ENCODE measurements around the gene STK11IP. TPM values are rescaled to one million over a fixed set of nuclear protein-coding genes. Genes with fewer than 3 reads are reported as not detected.

STK11IP gene
- total RNA-seq, 2 experiments from 2014 or later: 23.9 to 27.2 TPM

GRCh38 chr2:219634951-219635751 lies 37.5 kb downstream of the STK11IP start:
- Histone ChIP-seq H3K4me1 (ENCODE audit: insufficient read depth, low read length) (no peaks in the 10 kb centered on the region), H3K36me3 (ENCODE audit: insufficient read depth, low read length) (no peaks in the 10 kb centered on the region), H3K9me3 (ENCODE audit: control insufficient read depth in 1 of 2, insufficient read depth in 1 of 2, low read length in 2 of 2) (peaks cover 0 to 10% of the 10 kb centered on the region in 2 experiments), H3K27me3 (ENCODE audit: control insufficient read depth in 1 of 2, insufficient read depth in 2 of 2, low read length in 2 of 2) (peaks cover 0 to 5% of the 10 kb centered on the region in 2 experiments), H3K27ac (ENCODE audit: low read depth in 1 of 2, low read length in 2 of 2) (no peak overlapping the region), H3K4me3 (ENCODE audit: low read length) (no peak overlapping the region)
- H3K9me3 Mint-ChIP-seq: no peaks in the 10 kb centered on the region
- ChIA-PET CTCF (no interaction called here), POLR2A (no interaction called here)
- H3K4me3 Mint-ChIP-seq: no peak overlapping the region
- DNase-seq: no peak
- peaks cover 26% of the 10 kb centered on the region for H3K27me3 Mint-ChIP-seq
- H3K36me3 Mint-ChIP-seq (ENCODE audit: low read depth): no peaks in the 10 kb centered on the region
- ATAC-seq (ENCODE audit: poor library complexity): no peak
- H3K4me1 Mint-ChIP-seq (ENCODE audit: low read depth): no peaks in the 10 kb centered on the region
- TF ChIP-seq CTCF (IDR thresholded peaks at IDR 0.05): no peak
- H3K27ac Mint-ChIP-seq: no peak overlapping the region
- intact Hi-C loops (cut with DNase I, micrococcal nuclease): no loop called here

GRCh38 chr2:219636144-219636915 lies 38.7 kb downstream of the STK11IP start:
- POLR2A ChIA-PET: no interaction called here
- intact Hi-C loops (cut with DNase I, micrococcal nuclease): no loop called here
- DNase-seq (no peak), ATAC-seq (ENCODE audit: poor library complexity) (no peak)
- H3K9me3 Mint-ChIP-seq: no peaks in the 10 kb centered on the region
- H3K27me3 Mint-ChIP-seq: peaks cover 20% of the 10 kb centered on the region
- no peak for TF ChIP-seq CTCF (IDR thresholded peaks at IDR 0.05)
- H3K9me3 ChIP-seq (ENCODE audit: control insufficient read depth in 1 of 2, insufficient read depth in 1 of 2, low read length in 2 of 2): peaks cover 0 to 10% of the 10 kb centered on the region in 2 experiments
- CTCF ChIA-PET: no interaction called here
- no peaks in the 10 kb centered on the region for H3K36me3 ChIP-seq (ENCODE audit: insufficient read depth, low read length)
- no peaks in the 10 kb centered on the region for H3K36me3 Mint-ChIP-seq (ENCODE audit: low read depth)
- no peaks in the 10 kb centered on the region for H3K4me1 Mint-ChIP-seq (ENCODE audit: low read depth)
- no peaks in the 10 kb centered on the region for H3K4me1 ChIP-seq (ENCODE audit: insufficient read depth, low read length)
- H3K27ac ChIP-seq (ENCODE audit: low read depth in 1 of 2, low read length in 2 of 2): no peak overlapping the region
- H3K27ac Mint-ChIP-seq: no peak overlapping the region
- no peak overlapping the region for H3K4me3 ChIP-seq (ENCODE audit: low read length)
- H3K27me3 ChIP-seq (ENCODE audit: control insufficient read depth in 1 of 2, insufficient read depth in 2 of 2, low read length in 2 of 2): peaks cover 0 to 5% of the 10 kb centered on the region in 2 experiments
- no peak overlapping the region for H3K4me3 Mint-ChIP-seq

- Histone ChIP-seq H3K36me3 (ENCODE audit: insufficient read depth, low read length) (no peaks in the 10 kb centered on the region), H3K4me1 (ENCODE audit: insufficient read depth, low read length) (peaks cover 3% of the 10 kb centered on the region), H3K4me3 (ENCODE audit: low read length) (no peak overlapping the region), H3K9me3 (ENCODE audit: control insufficient read depth in 1 of 2, insufficient read depth in 1 of 2, low read length in 2 of 2) (peaks cover 0 to 5% of the 10 kb centered on the region in 2 experiments), H3K27me3 (ENCODE audit: control insufficient read depth in 1 of 2, insufficient read depth in 2 of 2, low read length in 2 of 2) (peaks cover 0 to 5% of the 10 kb centered on the region in 2 experiments), H3K27ac (ENCODE audit: low read depth in 1 of 2, low read length in 2 of 2) (no peak overlapping the region)
- ChIA-PET CTCF (no interaction called here), POLR2A (no interaction called here)
- Mint-ChIP-seq H3K9me3 (no peaks in the 10 kb centered on the region), H3K4me1 (ENCODE audit: low read depth) (no peaks in the 10 kb centered on the region), H3K27ac (no peak overlapping the region), H3K36me3 (ENCODE audit: low read depth) (no peaks in the 10 kb centered on the region), H3K4me3 (no peak overlapping the region), H3K27me3 (peaks cover 15% of the 10 kb centered on the region)
- intact Hi-C loops (cut with DNase I, micrococcal nuclease): no loop called here
- no peak for ATAC-seq (ENCODE audit: poor library complexity)
- DNase-seq: no peak
- no peak for TF ChIP-seq CTCF (IDR thresholded peaks at IDR 0.05)
These were observed 39.5 kb downstream of the STK11IP start for GRCh38 chr2:219636941-219637841.
